ENCODE results near the gene CFAP99.

The CFAP99 gene

DNA sequence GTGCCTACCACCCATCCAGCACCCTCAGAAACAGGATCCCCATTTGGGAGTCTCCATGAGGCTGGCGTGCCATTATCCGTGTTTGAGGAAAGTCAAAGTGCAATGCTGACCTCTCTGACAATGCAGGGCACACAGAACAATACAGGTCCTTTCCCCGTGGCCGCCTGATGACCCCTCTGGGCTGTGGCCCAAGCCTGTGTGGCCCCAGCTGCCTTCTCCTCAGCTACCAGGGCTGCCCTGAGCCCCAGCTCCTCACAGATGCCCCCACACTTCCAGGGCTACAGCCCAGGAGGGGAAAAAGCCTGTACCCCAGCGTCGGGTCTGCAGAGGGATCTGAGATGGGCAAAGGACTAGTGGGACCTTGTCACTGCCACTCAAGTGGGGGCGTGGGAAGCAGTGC lies 15.8 kb upstream of the CFAP99 start:
- H4K20me1 ChIP-seq (ENCODE audit: insufficient read depth, low read length, poor library complexity, severe bottlenecking) = no peaks in the 10 kb centered on the region
- no peaks in the 10 kb centered on the region for H3K36me3 ChIP-seq (ENCODE audit: insufficient read depth, low read length)
- no peaks in the 10 kb centered on the region for H3K79me2 ChIP-seq (ENCODE audit: insufficient read depth, low read length)
- no peaks in the 10 kb centered on the region for H3K27me3 ChIP-seq (ENCODE audit: insufficient read depth, low read length, poor library complexity, severe bottlenecking)
- no peaks in the 10 kb centered on the region for H3K9me3 ChIP-seq (ENCODE audit: insufficient read depth, low read depth, low read length)
- H3K9me2 ChIP-seq (replicated peaks; ENCODE audit: low read depth, low read length) = no peaks in the 10 kb centered on the region
- H3K4me2 ChIP-seq (ENCODE audit: low read depth, low read length, poor library complexity, severe bottlenecking) = no peak overlapping the region
- H3F3A ChIP-seq (ENCODE audit: low read depth) = no peaks in the 10 kb centered on the region
- no peaks in the 10 kb centered on the region for H3K4me1 ChIP-seq (ENCODE audit: insufficient read depth, low read length, poor library complexity, severe bottlenecking)
- no peak overlapping the region for H3K9ac ChIP-seq (ENCODE audit: low read depth, low read length, poor library complexity, severe bottlenecking)
- H2AFZ ChIP-seq (ENCODE audit: low read length) = no peak overlapping the region
- TF ChIP-seq EZH2phosphoT487 (IDR thresholded peaks at IDR 0.05; ENCODE audit: borderline replicate concordance) = no peak
- TF ChIP-seq, protein P1, sequence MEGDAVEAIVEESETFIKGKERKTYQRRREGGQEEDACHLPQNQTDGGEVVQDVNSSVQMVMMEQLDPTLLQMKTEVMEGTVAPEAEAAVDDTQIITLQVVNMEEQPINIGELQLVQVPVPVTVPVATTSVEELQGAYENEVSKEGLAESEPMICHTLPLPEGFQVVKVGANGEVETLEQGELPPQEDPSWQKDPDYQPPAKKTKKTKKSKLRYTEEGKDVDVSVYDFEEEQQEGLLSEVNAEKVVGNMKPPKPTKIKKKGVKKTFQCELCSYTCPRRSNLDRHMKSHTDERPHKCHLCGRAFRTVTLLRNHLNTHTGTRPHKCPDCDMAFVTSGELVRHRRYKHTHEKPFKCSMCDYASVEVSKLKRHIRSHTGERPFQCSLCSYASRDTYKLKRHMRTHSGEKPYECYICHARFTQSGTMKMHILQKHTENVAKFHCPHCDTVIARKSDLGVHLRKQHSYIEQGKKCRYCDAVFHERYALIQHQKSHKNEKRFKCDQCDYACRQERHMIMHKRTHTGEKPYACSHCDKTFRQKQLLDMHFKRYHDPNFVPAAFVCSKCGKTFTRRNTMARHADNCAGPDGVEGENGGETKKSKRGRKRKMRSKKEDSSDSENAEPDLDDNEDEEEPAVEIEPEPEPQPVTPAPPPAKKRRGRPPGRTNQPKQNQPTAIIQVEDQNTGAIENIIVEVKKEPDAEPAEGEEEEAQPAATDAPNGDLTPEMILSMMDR (conservative IDR thresholded peaks at IDR 0.05; ENCODE audit: low read length) = no peak
- no peak overlapping the region for H3K4me3 ChIP-seq (ENCODE audit: low read length, poor library complexity, severe bottlenecking)

DNA sequence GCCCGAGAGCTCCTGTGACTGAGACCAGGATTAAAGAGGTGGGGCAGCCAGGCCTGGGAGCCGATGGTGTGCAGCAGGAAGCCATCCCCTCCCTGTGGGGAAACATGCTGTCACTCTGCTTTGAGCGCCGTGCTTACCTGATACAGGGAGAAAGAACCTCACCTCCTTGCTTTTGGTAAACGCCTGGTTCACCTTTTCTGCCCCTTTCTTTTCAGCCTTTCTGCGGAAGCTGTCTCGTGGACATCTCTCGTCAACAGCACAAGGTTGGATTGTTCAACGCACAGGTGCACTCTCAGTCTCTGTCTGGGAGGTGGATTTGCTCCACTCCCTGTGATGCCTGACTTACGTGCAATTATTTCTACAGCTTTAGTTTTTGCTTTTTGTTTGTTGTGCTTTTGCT lies 12.3 kb upstream of the CFAP99 start:
- Histone ChIP-seq H3K79me2 (ENCODE audit: insufficient read depth, low read length) (no peaks in the 10 kb centered on the region), H3K36me3 (ENCODE audit: insufficient read depth, low read length) (no peaks in the 10 kb centered on the region), H3K9me2 (replicated peaks; ENCODE audit: low read depth, low read length) (no peaks in the 10 kb centered on the region), H2AFZ (ENCODE audit: low read length) (no peak overlapping the region), H4K20me1 (ENCODE audit: insufficient read depth, low read length, poor library complexity, severe bottlenecking) (no peaks in the 10 kb centered on the region), H3K9me3 (ENCODE audit: insufficient read depth, low read depth, low read length) (no peaks in the 10 kb centered on the region), H3K4me2 (ENCODE audit: low read depth, low read length, poor library complexity, severe bottlenecking) (no peak overlapping the region), H3K27me3 (ENCODE audit: insufficient read depth, low read length, poor library complexity, severe bottlenecking) (no peaks in the 10 kb centered on the region), H3K4me3 (ENCODE audit: low read length, poor library complexity, severe bottlenecking) (no peak overlapping the region), H3F3A (ENCODE audit: low read depth) (no peaks in the 10 kb centered on the region), H3K9ac (ENCODE audit: low read depth, low read length, poor library complexity, severe bottlenecking) (no peak overlapping the region), H3K4me1 (ENCODE audit: insufficient read depth, low read length, poor library complexity, severe bottlenecking) (peaks cover 5% of the 10 kb centered on the region)
- TF ChIP-seq, protein P1 (conservative IDR thresholded peaks at IDR 0.05; ENCODE audit: low read length) = no peak
- TF ChIP-seq EZH2phosphoT487 (IDR thresholded peaks at IDR 0.05; ENCODE audit: borderline replicate concordance) = no peak

DNA sequence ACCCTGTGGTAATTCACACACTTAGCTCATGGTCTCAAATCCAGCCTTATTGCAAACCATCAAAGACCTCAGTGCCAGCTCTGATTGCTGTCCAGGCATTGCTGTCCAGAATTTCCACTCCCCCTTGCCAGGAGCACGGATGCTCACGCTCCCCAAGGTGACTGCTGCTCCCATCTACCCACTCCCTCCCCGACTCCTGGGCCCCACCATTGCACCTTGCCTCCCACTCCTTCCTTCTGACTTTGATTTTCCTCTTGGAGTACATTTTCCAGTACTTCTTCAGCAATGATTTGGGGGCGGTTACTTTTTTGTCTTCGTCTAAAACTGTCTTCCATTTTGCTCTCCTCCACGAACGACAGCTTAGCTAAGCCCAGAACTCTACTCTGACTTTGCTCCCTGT lies 11.8 kb upstream of the CFAP99 start:
- H3K36me3 ChIP-seq (ENCODE audit: insufficient read depth, low read length) = no peaks in the 10 kb centered on the region
- TF ChIP-seq EZH2phosphoT487 (IDR thresholded peaks at IDR 0.05; ENCODE audit: borderline replicate concordance) = no peak
- TF ChIP-seq, protein P1 (conservative IDR thresholded peaks at IDR 0.05; ENCODE audit: low read length) = no peak
- H3K9me2 ChIP-seq (replicated peaks; ENCODE audit: low read depth, low read length) = no peaks in the 10 kb centered on the region
- H3K27me3 ChIP-seq (ENCODE audit: insufficient read depth, low read length, poor library complexity, severe bottlenecking) = no peaks in the 10 kb centered on the region
- H3K79me2 ChIP-seq (ENCODE audit: insufficient read depth, low read length) = no peaks in the 10 kb centered on the region
- H4K20me1 ChIP-seq (ENCODE audit: insufficient read depth, low read length, poor library complexity, severe bottlenecking) = no peaks in the 10 kb centered on the region
- H3K4me1 ChIP-seq (ENCODE audit: insufficient read depth, low read length, poor library complexity, severe bottlenecking) = peaks cover 10% of the 10 kb centered on the region
- H3F3A ChIP-seq (ENCODE audit: low read depth) = no peaks in the 10 kb centered on the region
- H2AFZ ChIP-seq (ENCODE audit: low read length) = no peak overlapping the region
- no peak overlapping the region for H3K9ac ChIP-seq (ENCODE audit: low read depth, low read length, poor library complexity, severe bottlenecking)
- no peak overlapping the region for H3K4me3 ChIP-seq (ENCODE audit: low read length, poor library complexity, severe bottlenecking)
- H3K4me2 ChIP-seq (ENCODE audit: low read depth, low read length, poor library complexity, severe bottlenecking) = no peak overlapping the region
- H3K9me3 ChIP-seq (ENCODE audit: insufficient read depth, low read depth, low read length) = no peaks in the 10 kb centered on the region
